ENCODE data around the gene NBEA.

NBEA gene

DNA sequence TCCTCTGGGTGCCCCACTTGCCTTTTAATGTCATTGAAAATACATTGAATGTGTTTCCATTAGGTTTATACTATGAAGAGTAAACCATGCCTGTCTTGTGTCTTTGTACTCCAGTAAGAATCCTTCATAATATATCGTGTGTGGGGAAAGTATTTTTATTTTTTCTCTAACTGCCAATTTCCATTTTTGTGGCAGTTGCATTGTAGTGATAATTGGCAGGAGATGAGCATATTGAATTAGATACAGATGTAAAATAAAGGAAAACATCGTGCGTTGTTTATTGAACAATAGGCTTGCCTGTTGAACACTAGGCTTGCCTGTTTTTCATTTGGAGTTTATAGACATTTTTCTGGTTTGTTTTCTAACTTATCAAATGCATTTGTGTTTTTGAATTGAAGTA lies 218.8 kb downstream of the NBEA start:
- no peaks in the 10 kb centered on the region for H3K79me2 ChIP-seq (ENCODE audit: control insufficient read depth, insufficient read depth, low read length, poor library complexity)
- H2BK120ac ChIP-seq (ENCODE audit: insufficient read depth, low read length, poor library complexity): no peak overlapping the region
- no peak for DNase-seq
- no peak overlapping the region for H2AFZ ChIP-seq (ENCODE audit: insufficient read depth, low read length, poor library complexity)
- H3K4me3 ChIP-seq (ENCODE audit: low read depth, low read length): no peak overlapping the region
- no peak overlapping the region for H3K18ac ChIP-seq (ENCODE audit: low read length)
- no peak overlapping the region for H4K12ac ChIP-seq (ENCODE audit: low read depth, low read length)
- H3K14ac ChIP-seq (ENCODE audit: low read length): no peak overlapping the region
- no peaks in the 10 kb centered on the region for H3K4me1 ChIP-seq (ENCODE audit: control insufficient read depth in 1 of 2, insufficient read depth in 2 of 2, low read length in 2 of 2)
- no peak overlapping the region for H3K9ac ChIP-seq (ENCODE audit: low read length)
- no peak overlapping the region for H3K4ac ChIP-seq (ENCODE audit: low read depth, low read length)
- H4K8ac ChIP-seq (ENCODE audit: low read depth, low read length): no peak overlapping the region
- H3K4me2 ChIP-seq (ENCODE audit: low read length): no peak overlapping the region
- no peaks in the 10 kb centered on the region for H3K9me3 ChIP-seq (ENCODE audit: insufficient read depth, low read depth, low read length)
- H3K27ac ChIP-seq (ENCODE audit: low read depth, low read length): no peak overlapping the region
- H2AK5ac ChIP-seq (ENCODE audit: low read length): no peak overlapping the region
- no CpG with 5 or more reads among the region's 3 CpGs for WGBS (ENCODE audit: extremely low coverage, insufficient coverage, insufficient read length)
- no peaks in the 10 kb centered on the region for H3K79me1 ChIP-seq (ENCODE audit: low read length)
- H3K23ac ChIP-seq (ENCODE audit: low read length): no peak overlapping the region
- no peak overlapping the region for H2BK5ac ChIP-seq (ENCODE audit: low read depth, low read length, poor library complexity)
- no peaks in the 10 kb centered on the region for H3K36me3 ChIP-seq (ENCODE audit: control insufficient read depth in 1 of 2, insufficient read depth in 2 of 2, low read length in 2 of 2)
- no peaks in the 10 kb centered on the region for H3K27me3 ChIP-seq (ENCODE audit: insufficient read depth, low read length)
- no peak overlapping the region for H4K91ac ChIP-seq (ENCODE audit: low read depth, low read length)
- H2BK12ac ChIP-seq (ENCODE audit: low read length): no peak overlapping the region

GRCh38 chr13:35162420-35162819 lies 220.3 kb downstream of the NBEA start:
- H3K18ac ChIP-seq (ENCODE audit: low read length): no peak overlapping the region
- H2AFZ ChIP-seq (ENCODE audit: insufficient read depth, low read length, poor library complexity): no peak overlapping the region
- H4K91ac ChIP-seq (ENCODE audit: low read depth, low read length): no peak overlapping the region
- H4K8ac ChIP-seq (ENCODE audit: low read depth, low read length): no peak overlapping the region
- no peak overlapping the region for H2AK5ac ChIP-seq (ENCODE audit: low read length)
- no peaks in the 10 kb centered on the region for H3K4me1 ChIP-seq (ENCODE audit: control insufficient read depth in 1 of 2, insufficient read depth in 2 of 2, low read length in 2 of 2)
- WGBS (ENCODE audit: extremely low coverage, insufficient coverage, insufficient read length): no CpG with 5 or more reads among the region's 2 CpGs
- H3K23ac ChIP-seq (ENCODE audit: low read length): no peak overlapping the region
- H3K9ac ChIP-seq (ENCODE audit: low read length): no peak overlapping the region
- H3K4me2 ChIP-seq (ENCODE audit: low read length): no peak overlapping the region
- H3K27me3 ChIP-seq (ENCODE audit: insufficient read depth, low read length): no peaks in the 10 kb centered on the region
- no peak overlapping the region for H2BK12ac ChIP-seq (ENCODE audit: low read length)
- H3K27ac ChIP-seq (ENCODE audit: low read depth, low read length): no peak overlapping the region
- no peaks in the 10 kb centered on the region for H3K36me3 ChIP-seq (ENCODE audit: control insufficient read depth in 1 of 2, insufficient read depth in 2 of 2, low read length in 2 of 2)
- no peaks in the 10 kb centered on the region for H3K79me2 ChIP-seq (ENCODE audit: control insufficient read depth, insufficient read depth, low read length, poor library complexity)
- H3K9me3 ChIP-seq (ENCODE audit: insufficient read depth, low read depth, low read length): no peaks in the 10 kb centered on the region
- no peak for DNase-seq
- no peak overlapping the region for H3K4me3 ChIP-seq (ENCODE audit: low read depth, low read length)
- no peaks in the 10 kb centered on the region for H3K79me1 ChIP-seq (ENCODE audit: low read length)
- H2BK120ac ChIP-seq (ENCODE audit: insufficient read depth, low read length, poor library complexity): no peak overlapping the region
- no peak overlapping the region for H4K12ac ChIP-seq (ENCODE audit: low read depth, low read length)
- H3K14ac ChIP-seq (ENCODE audit: low read length): no peak overlapping the region
- no peak overlapping the region for H2BK5ac ChIP-seq (ENCODE audit: low read depth, low read length, poor library complexity)
- no peak overlapping the region for H3K4ac ChIP-seq (ENCODE audit: low read depth, low read length)

DNA sequence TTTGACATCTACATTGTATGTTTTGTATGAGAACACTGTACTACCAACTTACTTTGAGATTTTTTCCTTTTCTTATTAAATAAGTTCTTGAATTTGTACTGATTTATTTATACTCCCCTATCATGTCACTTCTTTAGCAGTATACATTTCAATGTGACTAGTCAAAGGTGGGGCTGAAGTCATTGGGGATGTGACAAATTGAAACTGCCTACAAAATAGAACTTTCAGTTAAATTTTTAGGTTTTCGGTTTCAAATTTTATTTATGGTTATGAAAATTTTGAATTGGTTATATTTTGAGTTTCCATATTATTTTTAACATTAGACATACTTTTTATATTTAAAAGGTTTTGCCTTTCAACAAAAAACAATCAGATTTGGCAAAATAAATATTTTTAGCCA lies 221.6 kb downstream of the NBEA start:
- no peaks in the 10 kb centered on the region for H3K27me3 ChIP-seq (ENCODE audit: insufficient read depth, low read length)
- no peak overlapping the region for H2BK12ac ChIP-seq (ENCODE audit: low read length)
- H2BK5ac ChIP-seq (ENCODE audit: low read depth, low read length, poor library complexity): no peak overlapping the region
- no peaks in the 10 kb centered on the region for H3K36me3 ChIP-seq (ENCODE audit: control insufficient read depth in 1 of 2, insufficient read depth in 2 of 2, low read length in 2 of 2)
- H3K79me2 ChIP-seq (ENCODE audit: control insufficient read depth, insufficient read depth, low read length, poor library complexity): no peaks in the 10 kb centered on the region
- no peak overlapping the region for H3K23ac ChIP-seq (ENCODE audit: low read length)
- no peak overlapping the region for H3K4ac ChIP-seq (ENCODE audit: low read depth, low read length)
- H3K18ac ChIP-seq (ENCODE audit: low read length): no peak overlapping the region
- H4K91ac ChIP-seq (ENCODE audit: low read depth, low read length): no peak overlapping the region
- no peak overlapping the region for H4K8ac ChIP-seq (ENCODE audit: low read depth, low read length)
- H3K4me3 ChIP-seq (ENCODE audit: low read depth, low read length): no peak overlapping the region
- H3K27ac ChIP-seq (ENCODE audit: low read depth, low read length): no peak overlapping the region
- H3K4me2 ChIP-seq (ENCODE audit: low read length): no peak overlapping the region
- no peak overlapping the region for H2BK120ac ChIP-seq (ENCODE audit: insufficient read depth, low read length, poor library complexity)
- no peak overlapping the region for H2AFZ ChIP-seq (ENCODE audit: insufficient read depth, low read length, poor library complexity)
- no peak overlapping the region for H3K9ac ChIP-seq (ENCODE audit: low read length)
- H4K12ac ChIP-seq (ENCODE audit: low read depth, low read length): no peak overlapping the region
- no peaks in the 10 kb centered on the region for H3K9me3 ChIP-seq (ENCODE audit: insufficient read depth, low read depth, low read length)
- no CpG with 5 or more reads among the region's 1 CpG for WGBS (ENCODE audit: extremely low coverage, insufficient coverage, insufficient read length)
- no peak for DNase-seq
- H3K79me1 ChIP-seq (ENCODE audit: low read length): no peaks in the 10 kb centered on the region
- no peak overlapping the region for H2AK5ac ChIP-seq (ENCODE audit: low read length)
- no peaks in the 10 kb centered on the region for H3K4me1 ChIP-seq (ENCODE audit: control insufficient read depth in 1 of 2, insufficient read depth in 2 of 2, low read length in 2 of 2)
- no peak overlapping the region for H3K14ac ChIP-seq (ENCODE audit: low read length)

- H2AK5ac ChIP-seq (ENCODE audit: low read length): no peak overlapping the region
- DNase-seq: peak in 1 of 2 donors; percentile 77
- H3K9ac ChIP-seq (ENCODE audit: low read length): no peak overlapping the region
- no peak overlapping the region for H3K4me3 ChIP-seq (ENCODE audit: low read depth, low read length)
- H3K9me3 ChIP-seq (ENCODE audit: insufficient read depth, low read depth, low read length): no peaks in the 10 kb centered on the region
- no peak overlapping the region for H3K18ac ChIP-seq (ENCODE audit: low read length)
- H2BK5ac ChIP-seq (ENCODE audit: low read depth, low read length, poor library complexity): no peak overlapping the region
- H4K12ac ChIP-seq (ENCODE audit: low read depth, low read length): no peak overlapping the region
- no peak overlapping the region for H2AFZ ChIP-seq (ENCODE audit: insufficient read depth, low read length, poor library complexity)
- H3K4ac ChIP-seq (ENCODE audit: low read depth, low read length): no peak overlapping the region
- no peak overlapping the region for H3K4me2 ChIP-seq (ENCODE audit: low read length)
- H2BK120ac ChIP-seq (ENCODE audit: insufficient read depth, low read length, poor library complexity): no peak overlapping the region
- no peaks in the 10 kb centered on the region for H3K36me3 ChIP-seq (ENCODE audit: control insufficient read depth in 1 of 2, insufficient read depth in 2 of 2, low read length in 2 of 2)
- H3K79me2 ChIP-seq (ENCODE audit: control insufficient read depth, insufficient read depth, low read length, poor library complexity): no peaks in the 10 kb centered on the region
- H4K91ac ChIP-seq (ENCODE audit: low read depth, low read length): no peak overlapping the region
- no peak overlapping the region for H3K14ac ChIP-seq (ENCODE audit: low read length)
- H2BK12ac ChIP-seq (ENCODE audit: low read length): no peak overlapping the region
- no peak overlapping the region for H3K27ac ChIP-seq (ENCODE audit: low read depth, low read length)
- H3K4me1 ChIP-seq (ENCODE audit: control insufficient read depth in 1 of 2, insufficient read depth in 2 of 2, low read length in 2 of 2): no peaks in the 10 kb centered on the region
- no peaks in the 10 kb centered on the region for H3K79me1 ChIP-seq (ENCODE audit: low read length)
- no peak overlapping the region for H3K23ac ChIP-seq (ENCODE audit: low read length)
- H4K8ac ChIP-seq (ENCODE audit: low read depth, low read length): no peak overlapping the region
- H3K27me3 ChIP-seq (ENCODE audit: insufficient read depth, low read length): no peaks in the 10 kb centered on the region
Measured at GRCh38 chr13:35164324-35164932, 222.4 kb downstream of the NBEA start.
